BLaER1 (cell line): ENCODE results near the gene ATRIP.

ENCODE experiments used
- H3K27ac ChIP-seq: shearing (Covaris generic); formaldehyde crosslinking; 2 replicates; pipeline ENCODE4 v1.8.1; 2022
- H3K27me3 ChIP-seq: shearing (Covaris generic); formaldehyde crosslinking; 2 replicates; pipeline ENCODE4 v1.8.1; 2022
- H3K36me3 ChIP-seq: shearing (Covaris generic); formaldehyde crosslinking; 2 replicates; pipeline ENCODE4 v1.8.1; 2022
- H3K4me1 ChIP-seq: shearing (Covaris generic); formaldehyde crosslinking; 2 replicates; pipeline ENCODE4 v1.8.1; 2022
- H3K4me2 ChIP-seq: shearing (Covaris generic); formaldehyde crosslinking; 2 replicates; pipeline ENCODE4 v1.8.1; 2022
- H3K4me3 ChIP-seq: shearing (Covaris generic); formaldehyde crosslinking; 2 replicates; pipeline ENCODE4 v1.8.1; 2022
- H3K9ac ChIP-seq: shearing (Covaris generic); formaldehyde crosslinking; 2 replicates; pipeline ENCODE4 v1.8.1; 2022
- H3K9me3 ChIP-seq: shearing (Covaris generic); formaldehyde crosslinking; 2 replicates; pipeline ENCODE4 v1.8.1; 2022
- H4K20me1 ChIP-seq: shearing (Covaris generic); formaldehyde crosslinking; 2 replicates; pipeline ENCODE4 v1.8.1; 2022
- Cebpa-rat ChIP-seq: shearing (Covaris generic); IDR thresholded peaks from 2 replicates; pipeline ENCODE4 v1.8.1; 2022

Gene ATRIP

DNA sequence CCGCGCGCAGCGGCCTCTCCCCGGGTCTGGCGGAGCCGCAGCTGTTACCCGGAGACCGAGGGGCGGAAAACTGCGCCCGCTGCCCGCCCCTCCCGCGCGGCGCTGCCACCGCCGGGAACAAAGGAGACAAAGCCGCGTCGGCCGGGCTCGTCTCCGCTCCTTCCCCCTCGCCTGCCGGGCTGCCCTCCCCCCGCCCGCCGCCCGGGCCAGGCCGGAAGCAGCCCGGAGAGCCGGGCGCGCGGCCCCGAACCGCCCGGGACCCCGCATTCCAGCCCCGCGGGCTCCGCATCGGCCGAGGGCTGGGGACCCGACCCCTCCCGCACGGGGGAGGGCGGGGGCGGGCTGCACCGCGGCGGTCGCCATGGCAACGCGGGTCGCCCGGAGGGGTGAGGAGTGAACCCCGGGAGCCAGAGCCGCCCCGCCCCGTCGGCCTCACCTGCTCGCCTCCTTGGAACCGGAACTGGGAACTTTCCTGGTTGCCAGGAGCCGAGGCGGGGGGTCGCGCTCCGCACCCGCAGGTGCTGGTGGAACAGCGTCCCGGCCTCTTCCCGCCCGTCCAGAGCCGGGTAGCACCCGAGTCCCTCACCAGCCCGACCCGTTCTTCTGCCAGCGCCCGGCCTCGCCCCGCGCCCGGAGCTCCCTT lies 17.1 kb upstream of the ATRIP start:
- Histone ChIP-seq H3K36me3 (peaks cover 36% of the 10 kb centered on the region), H3K27me3 (no peaks in the 10 kb centered on the region), H3K9ac (peak overlapping the region; percentile 98), H3K4me3 (peak overlapping the region; percentile 95), H3K9me3 (no peaks in the 10 kb centered on the region), H4K20me1 (peaks cover 36% of the 10 kb centered on the region), H3K27ac (peak overlapping the region; percentile 98), H3K4me2 (peak overlapping the region; percentile 98), H3K4me1 (peaks cover 50% of the 10 kb centered on the region)
- TF ChIP-seq Cebpa-rat = no peak

- peak within 1 kb of the TSS; percentile 95 for H3K4me3 ChIP-seq
- TF ChIP-seq Cebpa-rat = no peak
- peaks cover 35% of the 10 kb centered on the region for H3K36me3 ChIP-seq
- no peaks in the 10 kb centered on the region for H3K27me3 ChIP-seq
- no peaks in the 10 kb centered on the region for H3K9me3 ChIP-seq
- peaks cover 48% of the 10 kb centered on the region for H3K4me1 ChIP-seq
- peak within 1 kb of the TSS; percentile 98 for H3K9ac ChIP-seq
- H4K20me1 ChIP-seq = peaks cover 29% of the 10 kb centered on the region
- H3K4me2 ChIP-seq = peak within 1 kb of the TSS; percentile 98
- H3K27ac ChIP-seq = peak within 1 kb of the TSS; percentile 98
These were observed 16.4 kb upstream of the ATRIP start, which contains the start of gene PLXNB1 for GRCh38 chr3:48429960-48430707. Gene PLXNB1 (minus strand): TSS chr3:48430086. CDS start chr3:48424611, 5,475 bp downstream.

DNA sequence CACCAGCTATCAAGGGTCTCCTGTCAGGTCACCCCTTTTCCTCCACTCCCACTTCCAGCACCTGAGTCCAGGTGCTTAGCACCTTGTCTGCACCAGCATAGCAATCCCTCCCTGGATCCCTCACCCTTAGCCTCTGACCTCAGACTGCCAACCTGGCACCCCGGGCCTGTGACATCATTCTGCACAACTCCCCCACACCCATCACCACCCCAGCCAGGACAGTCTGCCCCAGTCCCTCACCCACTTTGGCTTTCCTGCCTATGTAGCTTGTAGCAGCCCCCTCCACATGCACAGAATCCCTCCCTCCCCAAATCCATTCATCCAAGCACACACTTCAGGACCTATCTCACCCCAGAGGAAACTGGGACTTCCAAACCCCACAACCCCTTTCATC lies 15.8 kb upstream of the ATRIP start:
- Histone ChIP-seq H3K9ac (no peak overlapping the region), H3K4me1 (peaks cover 42% of the 10 kb centered on the region), H3K9me3 (no peaks in the 10 kb centered on the region), H4K20me1 (peaks cover 24% of the 10 kb centered on the region), H3K36me3 (peaks cover 30% of the 10 kb centered on the region), H3K27me3 (no peaks in the 10 kb centered on the region), H3K27ac (peak overlapping the region; percentile 98; the same call in 1 of the 2 replicates), H3K4me3 (no peak overlapping the region), H3K4me2 (peak overlapping the region; percentile 98)
- TF ChIP-seq Cebpa-rat = no peak

DNA sequence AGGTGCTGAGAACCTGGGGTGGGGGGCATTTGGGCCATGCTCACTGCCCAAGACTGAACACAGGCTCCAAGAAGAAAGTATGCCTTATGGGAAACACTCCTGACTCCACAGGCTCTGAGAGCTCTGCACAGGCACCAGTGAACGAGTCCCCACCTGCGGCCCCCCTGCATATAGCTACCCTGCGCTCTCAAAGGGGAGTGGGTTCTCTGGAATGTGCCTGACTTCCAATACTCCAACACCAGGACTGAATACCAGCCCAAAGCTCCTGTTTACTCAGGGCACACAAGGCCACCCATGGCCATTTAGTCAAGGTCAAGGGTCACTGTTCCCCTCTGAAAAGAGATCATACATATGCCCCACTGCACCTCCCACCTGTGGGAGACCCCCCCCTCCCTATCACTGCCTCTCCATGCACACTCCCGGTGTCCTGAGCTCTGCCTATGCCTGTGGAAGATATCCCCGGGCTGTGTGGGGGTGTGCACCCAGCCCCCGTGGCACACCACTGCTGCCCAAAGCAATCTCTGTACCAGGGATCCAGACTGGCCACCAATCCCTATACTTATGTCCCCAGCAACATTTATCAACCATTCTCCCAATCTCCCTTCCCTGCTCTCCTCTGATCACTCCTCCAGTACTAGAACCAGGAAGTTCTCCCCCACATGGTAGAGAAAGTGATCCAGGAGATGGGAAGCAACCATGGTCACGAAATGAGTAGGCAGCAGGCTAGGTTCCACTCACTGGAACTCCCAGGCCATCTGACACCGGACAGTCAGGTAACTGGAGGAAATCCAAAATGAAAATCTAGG lies 15.1 kb upstream of the ATRIP start:
- peaks cover 16% of the 10 kb centered on the region for H4K20me1 ChIP-seq
- H3K4me3 ChIP-seq = no peak overlapping the region
- H3K4me1 ChIP-seq = peaks cover 39% of the 10 kb centered on the region
- no peaks in the 10 kb centered on the region for H3K27me3 ChIP-seq
- no peak overlapping the region for H3K4me2 ChIP-seq
- TF ChIP-seq Cebpa-rat = no peak
- H3K9ac ChIP-seq = no peak overlapping the region
- no peaks in the 10 kb centered on the region for H3K9me3 ChIP-seq
- H3K36me3 ChIP-seq = peaks cover 30% of the 10 kb centered on the region
- H3K27ac ChIP-seq = no peak overlapping the region

- H3K4me3 ChIP-seq = no peak overlapping the region
- peaks cover 30% of the 10 kb centered on the region for H3K36me3 ChIP-seq
- peaks cover 7% of the 10 kb centered on the region; the same call in 1 of the 2 replicates for H4K20me1 ChIP-seq
- H3K27me3 ChIP-seq = no peaks in the 10 kb centered on the region
- no peak for TF ChIP-seq Cebpa-rat
- no peak overlapping the region for H3K27ac ChIP-seq
- no peak overlapping the region for H3K9ac ChIP-seq
- no peak overlapping the region for H3K4me2 ChIP-seq
- H3K4me1 ChIP-seq = peaks cover 32% of the 10 kb centered on the region
- no peaks in the 10 kb centered on the region for H3K9me3 ChIP-seq
These were observed 13.8 kb upstream of the ATRIP start for GRCh38 chr3:48432411-48433371.

DNA sequence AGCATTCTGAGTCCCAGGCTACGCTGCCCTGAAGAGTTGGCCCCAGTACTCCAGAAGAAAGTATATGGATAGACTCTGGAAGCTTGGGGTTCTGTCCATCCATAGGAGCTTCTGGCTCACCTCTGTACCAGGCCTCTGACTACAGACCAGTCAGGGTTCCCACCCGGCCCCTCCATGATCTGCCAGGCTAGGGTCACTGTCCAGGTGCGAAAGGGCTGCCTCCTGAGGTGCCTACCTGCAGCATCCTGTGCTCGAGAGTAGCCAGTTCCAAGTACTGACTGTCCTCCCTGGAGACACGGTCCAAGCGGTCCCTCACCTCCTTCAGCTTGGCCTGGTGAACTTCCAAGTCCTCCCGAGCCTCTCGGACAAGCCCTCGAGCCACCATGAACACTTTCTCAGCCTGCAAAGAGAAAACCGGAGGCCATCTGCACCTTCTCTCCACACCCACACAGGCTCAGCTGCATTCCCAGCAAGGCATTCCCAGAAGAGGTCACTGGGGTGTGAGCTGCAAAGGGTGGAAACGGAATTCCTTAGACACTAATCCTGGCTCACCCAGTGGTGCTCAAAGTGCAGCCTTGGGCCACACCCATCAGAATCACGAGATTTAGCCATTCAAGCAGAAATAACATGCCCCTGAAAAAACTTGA lies 12.9 kb upstream of the ATRIP start:
- H3K36me3 ChIP-seq = peaks cover 30% of the 10 kb centered on the region
- no peak overlapping the region for H3K4me2 ChIP-seq
- no peak overlapping the region for H3K4me3 ChIP-seq
- peaks cover 32% of the 10 kb centered on the region for H3K4me1 ChIP-seq
- TF ChIP-seq Cebpa-rat = no peak
- H4K20me1 ChIP-seq = no peaks in the 10 kb centered on the region
- H3K9me3 ChIP-seq = no peaks in the 10 kb centered on the region
- H3K27ac ChIP-seq = no peak overlapping the region
- no peaks in the 10 kb centered on the region for H3K27me3 ChIP-seq
- peak overlapping the region; percentile 46; the same call in 1 of the 2 replicates for H3K9ac ChIP-seq

- 0 out of 2 replicates have a peak overlapping the region, but pooled peaks have one; percentile 2 for H3K27ac ChIP-seq
- H3K9me3 ChIP-seq = no peaks in the 10 kb centered on the region
- no peak overlapping the region for H3K4me3 ChIP-seq
- H4K20me1 ChIP-seq = no peaks in the 10 kb centered on the region
- H3K36me3 ChIP-seq = peaks cover 30% of the 10 kb centered on the region
- no peak overlapping the region for H3K4me2 ChIP-seq
- peaks cover 43% of the 10 kb centered on the region for H3K4me1 ChIP-seq
- no peak for TF ChIP-seq Cebpa-rat
- no peaks in the 10 kb centered on the region for H3K27me3 ChIP-seq
- peak overlapping the region; percentile 46; the same call in 1 of the 2 replicates for H3K9ac ChIP-seq
These were observed 11.8 kb upstream of the ATRIP start for GRCh38 chr3:48434591-48435222.

GRCh38 chr3:48435223-48435595 lies 11.3 kb upstream of the ATRIP start:
- no peak overlapping the region for H3K4me2 ChIP-seq
- peak overlapping the region; percentile 46; the same call in 1 of the 2 replicates for H3K9ac ChIP-seq
- H4K20me1 ChIP-seq = no peaks in the 10 kb centered on the region
- peaks cover 30% of the 10 kb centered on the region for H3K36me3 ChIP-seq
- TF ChIP-seq Cebpa-rat = no peak
- no peaks in the 10 kb centered on the region for H3K9me3 ChIP-seq
- H3K27ac ChIP-seq = 0 out of 2 replicates have a peak overlapping the region, but pooled peaks have one; percentile 2
- no peak overlapping the region for H3K4me3 ChIP-seq
- no peaks in the 10 kb centered on the region for H3K27me3 ChIP-seq
- H3K4me1 ChIP-seq = peaks cover 39% of the 10 kb centered on the region
